GM18951 (cell line): ENCODE results near the gene AP1S1.
"Not testable (repeated sequence)": the region's sequence is repeated elsewhere in the genome, so short reads cannot be mapped to it uniquely, and the experiment has no call there.

ENCODE experiments used
- POLR2A ChIP-seq: IDR thresholded peaks from 4 replicates; pipeline ENCODE4 v1.6.1; 2011; ENCODE audit warnings: mild to moderate bottlenecking; ENCODE audit not compliant: insufficient read length, insufficient read depth; ENCODE audit errors: extremely low read depth
- in situ Hi-C: fragments of 300-500 bp; cut with MboI; formaldehyde crosslinking; loops from one replicate; pipeline ENCODE4 v1.12.0; 2022; ENCODE audit warnings: low sequenced_read_pairs, mixed read lengths, inconsistent platforms; ENCODE audit not compliant: unreplicated experiment

The AP1S1 gene

DNA sequence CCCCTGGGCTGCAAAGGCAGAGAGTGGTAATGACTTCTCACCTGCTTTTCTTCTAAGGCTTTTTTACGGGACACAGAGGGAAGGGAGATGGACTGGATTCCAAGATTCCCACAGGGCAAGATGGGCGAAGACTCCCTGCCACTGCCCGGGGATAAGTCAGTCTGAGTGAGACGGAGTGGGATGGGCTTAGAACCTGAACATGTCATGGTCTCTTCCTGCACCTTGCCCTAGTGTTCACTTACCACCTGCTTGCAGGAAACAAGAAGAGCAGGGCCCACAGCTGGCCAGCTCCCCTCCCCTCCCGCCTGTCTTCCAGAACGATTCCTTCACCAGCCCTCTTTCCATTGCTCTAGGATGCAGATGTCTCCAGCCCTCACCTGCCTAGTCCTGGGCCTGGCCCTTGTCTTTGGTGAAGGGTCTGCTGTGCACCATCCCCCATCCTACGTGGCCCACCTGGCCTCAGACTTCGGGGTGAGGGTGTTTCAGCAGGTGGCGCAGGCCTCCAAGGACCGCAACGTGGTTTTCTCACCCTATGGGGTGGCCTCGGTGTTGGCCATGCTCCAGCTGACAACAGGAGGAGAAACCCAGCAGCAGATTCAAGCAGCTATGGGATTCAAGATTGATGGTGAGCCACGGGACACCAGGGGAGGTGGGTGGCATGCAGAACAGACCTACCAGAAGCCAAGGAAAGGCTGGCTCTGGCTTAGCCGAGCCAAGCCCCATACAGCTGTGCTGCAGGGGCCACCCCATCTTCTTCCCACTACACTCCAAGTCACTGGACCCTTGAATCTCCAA, 26.0 kb upstream of the AP1S1 start:
- no peak for TF ChIP-seq POLR2A

DNA sequence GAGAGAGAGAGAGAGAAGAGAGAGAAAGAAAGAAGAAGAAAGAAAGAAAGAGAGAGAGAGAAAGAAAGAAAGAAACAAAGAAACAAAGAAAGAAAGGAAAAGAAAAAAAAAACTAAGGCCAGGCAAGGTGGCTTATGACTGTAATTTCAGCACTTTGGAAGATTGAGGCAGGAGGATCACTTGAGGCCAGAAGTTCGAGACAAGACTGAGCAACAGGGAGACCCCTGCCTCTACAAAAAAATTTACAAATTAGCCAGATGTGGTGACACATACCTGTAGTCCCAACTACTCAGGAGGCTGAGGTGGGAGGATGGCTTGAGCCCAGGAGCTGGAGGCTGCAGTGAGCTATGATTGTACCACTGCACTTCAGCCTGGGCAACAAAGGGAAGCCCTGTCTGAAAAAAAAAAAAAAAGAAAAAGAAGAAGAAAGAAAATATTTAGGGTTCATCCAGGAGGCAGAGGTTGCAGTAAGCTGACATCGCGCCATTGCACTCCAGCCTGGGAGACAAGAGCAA, 24.6 kb upstream of the AP1S1 start:
- in situ Hi-C loops, result no loop called here
- no peak for TF ChIP-seq POLR2A

More for the DNA sequence above, 26.0 kb upstream of the AP1S1 start:
- in situ Hi-C loops, result no loop called here

DNA sequence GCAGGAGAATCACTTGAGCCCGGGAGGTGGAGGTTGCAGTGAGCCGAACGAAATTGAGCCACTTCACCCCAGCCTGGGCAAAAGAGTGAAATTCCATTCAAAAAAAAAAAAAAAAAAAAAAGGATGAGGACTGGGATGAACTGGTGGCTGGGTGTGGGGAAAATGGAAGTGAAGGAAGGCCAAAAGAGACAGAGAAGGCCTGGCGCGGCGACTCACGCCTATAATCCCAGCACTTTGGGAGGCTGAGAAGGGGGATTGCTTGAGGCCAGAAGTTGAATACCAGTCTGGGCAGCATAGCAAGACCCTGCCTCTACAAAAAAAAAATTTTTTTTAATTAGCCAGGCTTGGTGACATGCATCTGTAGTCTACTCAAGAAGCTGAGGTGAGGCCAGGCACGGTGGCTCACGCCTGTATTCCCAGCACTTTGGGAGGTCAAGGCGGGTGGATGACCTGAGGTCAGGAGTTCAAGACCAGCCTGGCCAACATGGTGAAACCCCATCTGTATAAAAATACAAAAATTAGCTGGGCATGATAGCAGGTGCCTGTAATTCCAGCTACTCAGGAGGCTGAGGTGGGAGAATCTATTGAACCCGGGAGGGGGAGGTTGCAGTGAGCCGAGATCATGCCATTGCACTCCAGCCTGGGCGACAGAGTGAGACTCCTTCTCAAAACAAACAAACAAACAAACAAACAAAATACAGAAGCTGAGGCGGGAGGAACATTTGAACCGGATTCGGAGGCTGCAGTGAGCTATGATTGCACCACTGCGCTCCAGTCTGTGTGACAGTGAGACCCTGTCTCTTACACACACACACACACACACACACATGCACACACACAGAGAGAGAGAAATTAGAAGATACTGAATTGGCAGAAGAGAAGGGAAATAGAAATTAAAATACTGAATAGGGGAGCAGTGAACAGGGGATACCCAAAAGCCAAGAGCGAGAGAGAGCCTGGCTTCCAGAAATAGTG, 21.4 kb upstream of the AP1S1 start:
- in situ Hi-C loops, result not testable (repeated sequence)

DNA sequence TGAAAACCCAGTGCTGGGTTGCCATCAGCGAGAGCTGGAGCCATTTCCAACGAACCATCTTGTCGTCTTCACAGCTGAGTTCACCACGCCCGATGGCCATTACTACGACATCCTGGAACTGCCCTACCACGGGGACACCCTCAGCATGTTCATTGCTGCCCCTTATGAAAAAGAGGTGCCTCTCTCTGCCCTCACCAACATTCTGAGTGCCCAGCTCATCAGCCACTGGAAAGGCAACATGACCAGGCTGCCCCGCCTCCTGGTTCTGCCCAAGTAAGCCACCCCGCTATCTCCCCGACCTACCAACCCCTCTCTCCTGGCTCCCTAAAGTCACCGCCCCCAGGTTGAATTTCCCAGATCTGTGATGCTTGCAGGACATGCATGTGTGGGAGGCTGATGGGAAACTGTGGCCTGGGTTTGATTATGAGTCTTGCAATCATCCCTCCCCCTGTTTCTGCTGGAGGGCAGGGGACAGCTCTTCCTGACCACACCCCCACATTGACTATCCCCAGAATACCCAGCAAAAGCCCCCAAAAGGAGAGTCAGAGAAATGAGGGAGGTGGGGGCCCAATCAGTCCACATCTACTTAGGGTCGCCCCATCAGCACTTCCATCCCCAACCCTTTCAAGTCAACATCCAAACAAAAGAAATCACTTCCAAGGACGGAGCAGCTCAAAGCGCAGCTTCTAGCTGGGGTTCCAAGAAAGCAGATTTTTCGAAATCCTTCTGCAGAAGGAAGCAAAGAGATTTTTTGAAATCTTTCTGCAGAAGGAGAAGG, 20.5 kb upstream of the AP1S1 start:
- in situ Hi-C loops, result no loop called here
- TF ChIP-seq POLR2A, result no peak

DNA sequence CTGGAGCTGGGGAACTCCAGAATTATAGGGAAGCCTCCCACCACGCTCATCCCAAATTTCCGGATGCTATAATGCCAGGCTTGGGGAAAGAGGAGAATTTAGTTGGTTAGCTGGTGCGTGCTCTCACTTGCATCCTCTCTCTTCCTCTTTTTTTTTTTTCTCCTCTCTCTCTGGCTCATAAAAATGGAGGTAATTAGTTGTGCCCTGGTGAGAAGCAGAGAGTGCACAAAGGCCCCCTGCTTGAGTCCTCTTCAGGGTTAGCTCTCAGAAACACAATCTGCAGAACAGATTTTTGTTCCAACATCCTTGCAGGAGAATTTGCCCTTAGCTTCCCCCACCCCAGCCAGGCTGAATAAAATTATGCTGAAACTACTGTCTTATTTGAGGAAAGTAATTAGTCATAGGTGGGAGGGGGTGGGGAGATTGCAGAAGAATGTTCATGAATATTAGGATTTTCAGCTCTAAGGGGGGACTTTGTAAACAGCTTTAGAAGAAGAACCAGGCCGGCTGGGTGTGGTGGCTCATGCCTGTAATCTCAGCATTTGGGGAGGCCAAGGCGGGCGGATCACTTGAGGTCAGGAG, 19.8 kb upstream of the AP1S1 start:
- in situ Hi-C loops, result no loop called here
- TF ChIP-seq POLR2A, result no peak

DNA sequence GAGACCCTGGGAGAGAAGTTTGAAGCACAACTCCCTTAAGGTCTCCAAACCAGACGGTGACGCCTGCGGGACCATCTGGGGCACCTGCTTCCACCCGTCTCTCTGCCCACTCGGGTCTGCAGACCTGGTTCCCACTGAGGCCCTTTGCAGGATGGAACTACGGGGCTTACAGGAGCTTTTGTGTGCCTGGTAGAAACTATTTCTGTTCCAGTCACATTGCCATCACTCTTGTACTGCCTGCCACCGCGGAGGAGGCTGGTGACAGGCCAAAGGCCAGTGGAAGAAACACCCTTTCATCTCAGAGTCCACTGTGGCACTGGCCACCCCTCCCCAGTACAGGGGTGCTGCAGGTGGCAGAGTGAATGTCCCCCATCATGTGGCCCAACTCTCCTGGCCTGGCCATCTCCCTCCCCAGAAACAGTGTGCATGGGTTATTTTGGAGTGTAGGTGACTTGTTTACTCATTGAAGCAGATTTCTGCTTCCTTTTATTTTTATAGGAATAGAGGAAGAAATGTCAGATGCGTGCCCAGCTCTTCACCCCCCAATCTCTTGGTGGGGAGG, 16.5 kb upstream of the AP1S1 start:
- no peak for TF ChIP-seq POLR2A
- in situ Hi-C loops, result no loop called here

DNA sequence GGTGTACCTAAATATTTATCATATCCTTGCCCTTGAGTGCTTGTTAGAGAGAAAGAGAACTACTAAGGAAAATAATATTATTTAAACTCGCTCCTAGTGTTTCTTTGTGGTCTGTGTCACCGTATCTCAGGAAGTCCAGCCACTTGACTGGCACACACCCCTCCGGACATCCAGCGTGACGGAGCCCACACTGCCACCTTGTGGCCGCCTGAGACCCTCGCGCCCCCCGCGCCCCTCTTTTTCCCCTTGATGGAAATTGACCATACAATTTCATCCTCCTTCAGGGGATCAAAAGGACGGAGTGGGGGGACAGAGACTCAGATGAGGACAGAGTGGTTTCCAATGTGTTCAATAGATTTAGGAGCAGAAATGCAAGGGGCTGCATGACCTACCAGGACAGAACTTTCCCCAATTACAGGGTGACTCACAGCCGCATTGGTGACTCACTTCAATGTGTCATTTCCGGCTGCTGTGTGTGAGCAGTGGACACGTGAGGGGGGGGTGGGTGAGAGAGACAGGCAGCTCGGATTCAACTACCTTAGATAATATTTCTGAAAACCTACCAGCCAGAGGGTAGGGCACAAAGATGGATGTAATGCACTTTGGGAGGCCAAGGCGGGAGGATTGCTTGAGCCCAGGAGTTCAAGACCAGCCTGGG, 15.9 kb upstream of the AP1S1 start:
- in situ Hi-C loops, result no loop called here

DNA sequence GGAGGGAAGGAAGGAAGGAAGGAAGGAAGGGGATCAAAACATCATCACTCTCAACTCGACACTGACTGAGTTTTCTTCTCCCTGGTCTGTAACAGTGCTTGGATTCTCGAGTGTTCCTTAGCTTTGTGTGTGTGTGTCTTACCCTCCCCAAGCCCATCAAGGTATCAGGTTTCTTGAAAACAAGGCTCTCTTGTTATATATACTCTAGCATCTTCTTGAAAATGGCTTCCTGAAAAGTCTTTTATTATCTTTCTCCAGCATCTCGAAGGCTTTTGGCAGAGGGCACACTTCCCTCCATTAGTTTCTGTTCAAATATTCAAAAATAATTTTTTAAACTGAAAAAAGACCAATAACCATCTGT, 14.0 kb upstream of the AP1S1 start:
- in situ Hi-C loops, result no loop called here
- TF ChIP-seq POLR2A, result no peak

More for the DNA sequence above, 15.9 kb upstream of the AP1S1 start:
- TF ChIP-seq POLR2A, result no peak

DNA sequence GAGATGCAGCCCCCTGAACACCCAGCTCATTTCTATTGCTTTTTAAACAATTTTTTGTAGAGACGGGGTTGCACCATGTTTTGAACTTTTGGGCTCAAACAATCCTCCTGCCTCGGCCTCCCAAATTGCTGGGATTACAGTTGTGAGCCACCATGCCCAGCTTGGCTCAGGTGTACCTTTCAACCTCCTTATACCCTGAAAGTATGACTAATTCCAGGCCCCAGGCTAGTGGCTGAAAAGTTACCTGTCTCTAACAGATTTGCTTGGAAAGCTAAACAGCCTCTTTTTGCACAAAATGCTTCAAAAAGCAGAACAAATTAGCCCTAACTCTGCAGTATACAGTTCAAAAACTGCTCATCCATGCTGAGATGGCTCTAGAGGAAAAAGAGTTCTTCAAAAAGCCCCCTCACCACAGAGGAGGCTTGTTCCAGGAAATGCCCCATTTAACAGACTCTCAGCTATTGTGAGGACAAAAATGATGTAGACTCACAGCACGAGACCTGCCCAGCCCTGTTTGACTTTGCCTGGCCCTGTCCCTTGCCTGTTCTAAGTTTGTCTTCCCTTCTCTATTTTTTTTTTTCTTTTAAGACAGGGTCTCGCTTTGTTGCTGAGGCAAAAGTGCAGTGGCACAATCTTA, 13.4 kb upstream of the AP1S1 start:
- in situ Hi-C loops, result no loop called here
- TF ChIP-seq POLR2A, result no peak

DNA sequence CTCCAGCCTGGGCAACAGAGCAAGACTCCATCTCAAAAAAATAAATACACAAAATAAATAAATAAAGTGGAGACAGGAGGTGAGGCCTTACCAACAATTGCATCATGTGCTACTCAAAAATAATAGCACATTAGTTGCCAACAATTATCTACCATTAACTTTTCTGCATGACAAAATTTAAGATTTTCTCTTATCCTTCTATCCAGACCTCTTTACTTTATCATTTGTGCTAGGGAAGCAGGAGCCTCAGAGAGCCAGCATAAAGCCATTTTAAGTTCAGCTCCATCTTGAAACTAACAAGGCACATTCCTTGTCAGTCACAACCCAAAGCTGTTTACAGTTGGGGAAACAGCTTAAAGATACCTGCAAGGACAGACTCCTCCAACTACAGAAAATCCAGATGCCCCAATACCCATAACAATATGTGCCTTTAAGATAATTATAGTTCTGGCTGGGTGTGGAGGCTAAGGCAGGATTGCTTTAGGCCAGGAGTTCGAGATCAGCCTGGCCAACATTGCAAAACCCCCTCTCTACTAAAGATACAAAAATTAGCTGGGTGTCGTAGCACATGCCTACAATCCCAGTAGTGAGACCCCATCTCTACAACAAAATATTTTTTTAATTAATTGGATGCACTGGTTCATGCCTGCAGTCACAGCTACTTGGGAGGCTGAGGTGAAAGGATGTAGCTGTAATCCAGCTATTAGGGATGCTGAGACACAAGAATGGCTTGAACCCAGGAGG, 2.2 kb upstream of the AP1S1 start:
- no peak for TF ChIP-seq POLR2A
- in situ Hi-C loops, result no loop called here

DNA sequence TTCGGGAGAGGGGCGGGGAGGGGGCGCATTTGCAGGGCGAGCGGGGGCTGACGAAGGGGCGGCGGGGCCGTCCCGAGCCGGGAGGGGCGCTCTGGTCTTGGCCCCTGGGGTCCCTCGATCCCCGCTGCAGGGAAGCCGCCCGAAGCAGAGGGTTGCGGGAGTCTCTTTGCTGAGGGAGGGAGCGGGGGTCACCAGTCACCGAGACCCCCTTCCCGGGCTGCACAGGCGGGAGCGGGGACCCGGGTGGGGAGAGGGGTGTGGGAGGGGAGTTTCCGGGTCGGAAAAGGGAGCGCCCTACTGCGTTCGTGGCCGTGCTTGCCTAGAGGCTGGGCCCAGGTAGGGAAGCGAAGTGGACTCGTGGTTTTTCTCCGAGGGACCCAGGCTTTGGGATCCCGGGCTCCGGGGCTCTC, 422 bp downstream of the AP1S1 start:
- no peak for TF ChIP-seq POLR2A
- in situ Hi-C loops, result no loop called here
